Hematopoietic multipotent progenitor cell (in vitro differentiated cells): ENCODE measurements around the gene ATXN3L. TPM values are rescaled to one million over a fixed set of nuclear protein-coding genes. Genes with fewer than 3 reads are reported as not detected.

Experiments used
- DNase-seq, 3 donors: peaks; one replicate each; pipeline ENCODE4 v3.0.0-alpha.2; 2011 to 2015; ENCODE audit warnings: low read depth in 2 of 3, low spot score in 2 of 3
- total RNA-seq: library from RNA; depleted of rRNA; stranded (reverse); fragments of >200 nt; gene quantifications from one replicate; pipeline ENCODE4 v1.2.3, GENCODE V29; 2012

Gene ATXN3L
- not detected for total RNA-seq

- DNase-seq = no peak
These were observed at the start of gene ATXN3L for GRCh38 chrX:13319953-13320352. Gene ATXN3L, minus strand, starts transcription at chrX:13320053. Its CDS starts 119 bp downstream, at chrX:13319934.

GRCh38 chrX:13369256-13370030 lies 49.6 kb upstream of the ATXN3L start:
- DNase-seq = no peak

- DNase-seq = no peak
These were observed 48.1 kb upstream of the ATXN3L start for GRCh38 chrX:13367950-13368349.

- no peak for DNase-seq
These were observed 46.8 kb upstream of the ATXN3L start for GRCh38 chrX:13366698-13367097.

GRCh38 chrX:13365161-13365560 lies 45.3 kb upstream of the ATXN3L start:
- no peak for DNase-seq

- DNase-seq = no peak
These were observed 44.5 kb upstream of the ATXN3L start for GRCh38 chrX:13364230-13364857.

GRCh38 chrX:13360146-13360545 lies 40.3 kb upstream of the ATXN3L start:
- DNase-seq = no peak

GRCh38 chrX:13357925-13358324 lies 38.1 kb upstream of the ATXN3L start:
- peak in 1 of 3 donors; percentile 10 for DNase-seq

- no peak for DNase-seq
These were observed 26.8 kb upstream of the ATXN3L start for GRCh38 chrX:13346646-13347045.

- no peak for DNase-seq
These were observed 25.6 kb upstream of the ATXN3L start for GRCh38 chrX:13345438-13345837.

- DNase-seq = peak in 2 of 3 donors; percentile 12 to 44
These were observed 25.2 kb upstream of the ATXN3L start for GRCh38 chrX:13345037-13345436.

GRCh38 chrX:13341491-13342101 lies 21.7 kb upstream of the ATXN3L start:
- DNase-seq = no peak

GRCh38 chrX:13340182-13340791 lies 20.4 kb upstream of the ATXN3L start:
- DNase-seq = no peak

- DNase-seq = no peak
These were observed 19.8 kb upstream of the ATXN3L start for GRCh38 chrX:13339607-13340006.

- no peak for DNase-seq
These were observed 19.2 kb upstream of the ATXN3L start for GRCh38 chrX:13338996-13339515.

GRCh38 chrX:13334491-13334890 lies 14.6 kb upstream of the ATXN3L start:
- no peak for DNase-seq

GRCh38 chrX:13330446-13330845 lies 10.6 kb upstream of the ATXN3L start:
- no peak for DNase-seq

- DNase-seq = no peak
These were observed 7.8 kb upstream of the ATXN3L start for GRCh38 chrX:13327666-13328065.

- DNase-seq = no peak
These were observed 3.4 kb upstream of the ATXN3L start for GRCh38 chrX:13323241-13323640.

- no peak for DNase-seq
These were observed 2.5 kb downstream of the ATXN3L start for GRCh38 chrX:13317366-13317765.

GRCh38 chrX:13311560-13311959 lies 8.3 kb downstream of the ATXN3L start:
- DNase-seq = no peak
